ENCODE results near the gene RDH5. TPM values are rescaled to one million over a fixed set of nuclear protein-coding genes. Genes with fewer than 3 reads are reported as not detected.

RDH5 gene
- total RNA-seq, 2 experiments from 2014 or later = 5.1 to 7.0 TPM

- intact Hi-C loops (cut with micrococcal nuclease) = no loop called here
- H3K27ac Mint-ChIP-seq = no peak overlapping the region
- POLR2A ChIA-PET = no interaction called here
- no peaks in the 10 kb centered on the region for H3K36me3 Mint-ChIP-seq
- peak overlapping the region; percentile 74 for H3K4me3 Mint-ChIP-seq
- CTCF ChIA-PET = interaction anchor here (2.9 kb wide), 1 partner anchor 11 kb away, joined by 11 read pairs; no protein-coding TSS in a partner anchor
- peaks cover 17% of the 10 kb centered on the region for H3K4me1 Mint-ChIP-seq (ENCODE audit: low read depth)
- peaks cover 20% of the 10 kb centered on the region for H3K27me3 Mint-ChIP-seq
- peak; percentile 15 for DNase-seq
- H3K9me3 Mint-ChIP-seq = no peaks in the 10 kb centered on the region
Observed at GRCh38 chr12:55707219-55707671, 12.9 kb upstream of the RDH5 start.

- Mint-ChIP-seq H3K36me3 (no peaks in the 10 kb centered on the region), H3K9me3 (no peaks in the 10 kb centered on the region), H3K27me3 (peaks cover 20% of the 10 kb centered on the region), H3K27ac (no peak within 1 kb of the TSS), H3K4me1 (ENCODE audit: low read depth) (peaks cover 17% of the 10 kb centered on the region), H3K4me3 (peak within 1 kb of the TSS; percentile 74)
- intact Hi-C loops (cut with micrococcal nuclease) = no loop called here
- peak; percentile 72 for DNase-seq
- POLR2A ChIA-PET = no interaction called here
- CTCF ChIA-PET = interaction anchor here (2.9 kb wide), 1 partner anchor 10 kb away, joined by 11 read pairs; no protein-coding TSS in a partner anchor
Observed at GRCh38 chr12:55707841-55708694, 12.1 kb upstream of the RDH5 start, which contains the start of gene ITGA7. Gene ITGA7 (minus strand): TSS chr12:55707904. CDS start chr12:55707682, 222 bp downstream.

GRCh38 chr12:55708695-55709233 is 11.4 kb upstream of the RDH5 start:
- CTCF ChIA-PET = no interaction called here
- POLR2A ChIA-PET = no interaction called here
- Mint-ChIP-seq H3K36me3 (no peaks in the 10 kb centered on the region), H3K27ac (no peak overlapping the region), H3K4me3 (peak overlapping the region; percentile 74), H3K4me1 (ENCODE audit: low read depth) (peaks cover 17% of the 10 kb centered on the region), H3K27me3 (peaks cover 20% of the 10 kb centered on the region), H3K9me3 (no peaks in the 10 kb centered on the region)
- no peak for DNase-seq
- intact Hi-C loops (cut with micrococcal nuclease) = no loop called here

- H3K27me3 Mint-ChIP-seq = peaks cover 15% of the 10 kb centered on the region
- H3K36me3 Mint-ChIP-seq = peaks cover 3% of the 10 kb centered on the region
- peaks cover 26% of the 10 kb centered on the region for H3K4me1 Mint-ChIP-seq (ENCODE audit: low read depth)
- H3K4me3 Mint-ChIP-seq = no peak overlapping the region
- CTCF ChIA-PET = interaction anchor here (0.7 to 1.0 kb wide), 3 partner anchors 8 to 26 kb away, joined by 3 to 5 read pairs (median 3); partner anchors contain the start of gene RDH5
- intact Hi-C loops (cut with micrococcal nuclease) = no loop called here
- H3K9me3 Mint-ChIP-seq = no peaks in the 10 kb centered on the region
- POLR2A ChIA-PET = no interaction called here
- no peak overlapping the region for H3K27ac Mint-ChIP-seq
- DNase-seq = no peak
Observed at GRCh38 chr12:55711786-55712553, 8.2 kb upstream of the RDH5 start.

GRCh38 chr12:55712700-55713415 is 7.3 kb upstream of the RDH5 start:
- POLR2A ChIA-PET = no interaction called here
- CTCF ChIA-PET = no interaction called here
- Mint-ChIP-seq H3K4me3 (no peak overlapping the region), H3K4me1 (ENCODE audit: low read depth) (peaks cover 29% of the 10 kb centered on the region), H3K27me3 (peaks cover 11% of the 10 kb centered on the region), H3K27ac (no peak overlapping the region), H3K9me3 (no peaks in the 10 kb centered on the region), H3K36me3 (peaks cover 3% of the 10 kb centered on the region)
- intact Hi-C loops (cut with micrococcal nuclease) = no loop called here
- no peak for DNase-seq

GRCh38 chr12:55713721-55714120 is 6.5 kb upstream of the RDH5 start:
- no peaks in the 10 kb centered on the region for H3K9me3 Mint-ChIP-seq
- H3K36me3 Mint-ChIP-seq = peaks cover 6% of the 10 kb centered on the region
- no peak overlapping the region for H3K4me3 Mint-ChIP-seq
- H3K27ac Mint-ChIP-seq = no peak overlapping the region
- POLR2A ChIA-PET = no interaction called here
- peaks cover 31% of the 10 kb centered on the region for H3K4me1 Mint-ChIP-seq (ENCODE audit: low read depth)
- intact Hi-C loops (cut with micrococcal nuclease) = no loop called here
- DNase-seq = no peak
- CTCF ChIA-PET = no interaction called here
- peaks cover 6% of the 10 kb centered on the region for H3K27me3 Mint-ChIP-seq

- Mint-ChIP-seq H3K27ac (peak overlapping the region; percentile 89), H3K36me3 (peaks cover 6% of the 10 kb centered on the region), H3K27me3 (peaks cover 2% of the 10 kb centered on the region), H3K4me1 (ENCODE audit: low read depth) (peaks cover 30% of the 10 kb centered on the region), H3K9me3 (no peaks in the 10 kb centered on the region), H3K4me3 (peak overlapping the region; percentile 90)
- ChIA-PET POLR2A (interaction anchor here (1.1 to 3.1 kb wide), 3 partner anchors 14 to 102 kb away, joined by 4 to 23 read pairs (median 5); partner anchors contain the start of genes CD63 and SARNP), CTCF (interaction anchor here (0.7 to 3.9 kb wide), 5 partner anchors 9 to 295 kb away, joined by 3 to 36 read pairs (median 8); partner anchors contain the start of gene CD63)
- DNase-seq = no peak
- intact Hi-C loops (cut with micrococcal nuclease) = loop anchor here (5.0 kb wide), 2 partner anchors 68 to 728 kb away; no protein-coding TSS in a partner anchor
Observed at GRCh38 chr12:55715169-55715764, 4.9 kb upstream of the RDH5 start.

- H3K4me3 Mint-ChIP-seq = peak within 1 kb of the TSS; percentile 90
- H3K27ac Mint-ChIP-seq = peak within 1 kb of the TSS; percentile 89
- intact Hi-C loops (cut with micrococcal nuclease) = loop anchor here (1.0 to 5.0 kb wide), 3 partner anchors 22 to 729 kb away; no protein-coding TSS in a partner anchor
- ChIA-PET CTCF (interaction anchor here (0.7 to 3.9 kb wide), 5 partner anchors 8 to 294 kb away, joined by 3 to 36 read pairs (median 8); partner anchors contain the start of gene CD63), POLR2A (interaction anchor here (1.1 to 3.1 kb wide), 3 partner anchors 14 to 101 kb away, joined by 4 to 23 read pairs (median 5); partner anchors contain the start of genes CD63 and SARNP)
- peaks cover 30% of the 10 kb centered on the region for H3K4me1 Mint-ChIP-seq (ENCODE audit: low read depth)
- H3K9me3 Mint-ChIP-seq = no peaks in the 10 kb centered on the region
- peak; percentile 96 for DNase-seq
- H3K36me3 Mint-ChIP-seq = peaks cover 6% of the 10 kb centered on the region
- peaks cover 2% of the 10 kb centered on the region for H3K27me3 Mint-ChIP-seq
Observed at GRCh38 chr12:55715833-55716581, 4.2 kb upstream of the RDH5 start, which contains the start of gene BLOC1S1. Gene BLOC1S1 (plus strand): TSS chr12:55716046. CDS start chr12:55716052, 6 bp downstream.

GRCh38 chr12:55716582-55716957 is 3.6 kb upstream of the RDH5 start:
- no peaks in the 10 kb centered on the region for H3K9me3 Mint-ChIP-seq
- ChIA-PET POLR2A (interaction anchor here (1.8 to 3.1 kb wide), 2 partner anchors 13 to 101 kb away, joined by 5 to 23 read pairs; partner anchors contain the start of genes CD63 and SARNP), CTCF (interaction anchor here (1.0 to 3.9 kb wide), 6 partner anchors 8 to 71 kb away, joined by 3 to 36 read pairs (median 8); partner anchors contain the start of gene CD63)
- H3K4me3 Mint-ChIP-seq = peak overlapping the region; percentile 90
- intact Hi-C loops (cut with micrococcal nuclease) = loop anchor here (1.0 to 5.0 kb wide), 3 partner anchors 22 to 729 kb away; no protein-coding TSS in a partner anchor
- H3K36me3 Mint-ChIP-seq = peaks cover 6% of the 10 kb centered on the region
- peak overlapping the region; percentile 89 for H3K27ac Mint-ChIP-seq
- no peak for DNase-seq
- peaks cover 2% of the 10 kb centered on the region for H3K27me3 Mint-ChIP-seq
- peaks cover 30% of the 10 kb centered on the region for H3K4me1 Mint-ChIP-seq (ENCODE audit: low read depth)

All from activated CD4-positive, alpha-beta memory T cell treated with anti-CD3 and anti-CD28 coated beads for 36 hours (primary cell).